ENCODE measurements around the gene PDLIM7. TPM values are rescaled to one million over a fixed set of nuclear protein-coding genes. Genes with fewer than 3 reads are reported as not detected.

PDLIM7 gene
- total and polyA plus RNA-seq, 2 donors (not counting 3 experiments of a cell fraction or from before 2014, with no cell fraction given): 314 to 318 TPM

DNA sequence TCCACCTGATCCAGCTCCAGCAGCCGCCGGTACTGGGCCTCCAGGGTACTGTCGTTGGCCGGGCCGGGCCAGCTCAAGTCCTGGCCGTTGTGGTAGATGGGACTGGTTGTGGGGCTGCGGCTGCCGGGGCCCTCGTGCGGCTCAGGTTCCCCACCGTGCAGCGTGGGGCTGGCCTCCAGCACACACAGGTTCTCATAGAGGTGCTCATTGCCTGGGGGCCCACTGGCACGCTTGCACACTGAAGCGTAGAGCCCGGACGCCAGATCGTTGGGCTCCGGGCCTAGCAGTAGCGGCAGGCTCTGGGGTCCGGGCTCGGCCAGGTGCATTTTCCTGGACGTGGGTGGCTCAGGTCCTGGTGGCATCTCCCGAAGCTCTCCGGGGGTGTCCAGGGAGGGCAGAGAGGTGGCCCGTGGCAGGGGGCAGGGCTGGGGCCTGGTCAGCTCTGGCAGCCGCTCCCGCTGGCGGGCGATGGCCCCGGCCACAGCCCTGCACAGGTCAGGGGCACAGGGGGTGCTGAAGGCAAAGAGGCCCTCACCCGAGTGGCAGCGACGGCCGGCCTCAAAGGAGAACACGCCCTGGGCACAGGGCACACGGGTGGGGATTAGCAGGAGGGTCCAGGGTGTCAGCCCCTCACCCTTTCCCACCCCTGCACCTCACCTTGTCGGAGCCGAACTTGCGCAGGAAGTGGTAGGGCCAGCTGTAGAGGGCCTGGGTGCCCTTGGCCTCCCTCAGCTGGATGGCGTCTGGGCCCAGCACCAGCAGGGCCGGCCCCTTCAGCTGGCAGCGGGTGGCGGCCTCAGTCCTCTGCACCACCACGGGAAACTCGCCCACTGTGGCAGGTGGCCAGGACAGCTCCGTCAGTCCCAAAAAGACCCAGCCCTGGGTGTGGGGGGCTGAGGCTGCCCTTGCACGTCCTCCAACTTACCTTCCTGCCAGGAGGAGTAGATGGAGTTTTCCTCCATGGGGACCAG, 7.0 kb upstream of the PDLIM7 start:
- no peak for FAIRE-seq

More for the DNA sequence above, 7.0 kb upstream of the PDLIM7 start:
- Histone ChIP-seq H3K9me1 (replicated peaks; ENCODE audit: control insufficient read depth, extremely low read depth, insufficient read depth, low read length) (no peaks in the 10 kb centered on the region), H3K4me3 (replicated peaks in 1 of 3; ENCODE audit: insufficient read depth in 1 of 3, low read depth in 1 of 3, low read length in 3 of 3) (no peak overlapping the region), H3K4me2 (ENCODE audit: insufficient read depth, low read length) (no peak overlapping the region), H3K4me1 (ENCODE audit: control insufficient read depth, extremely low read depth, insufficient read depth, low read length) (peaks cover 6% of the 10 kb centered on the region), H3K27ac (ENCODE audit: insufficient read depth, low read depth, low read length) (no peak overlapping the region), H4K20me1 (replicated peaks; ENCODE audit: control insufficient read depth, extremely low read depth, insufficient read depth, low read length) (no peaks in the 10 kb centered on the region), H3K9me3 (replicated peaks; ENCODE audit: control insufficient read depth, insufficient read depth, low read length) (no peaks in the 10 kb centered on the region), H3K27me3 (ENCODE audit: control insufficient read depth in 2 of 2, insufficient read depth in 2 of 2, low read length in 2 of 2) (no peaks in the 10 kb centered on the region), H3K79me2 (ENCODE audit: control insufficient read depth, insufficient read depth, low read length) (no peaks in the 10 kb centered on the region), H2AFZ (ENCODE audit: low read depth, low read length) (no peak overlapping the region), H3K36me3 (ENCODE audit: control insufficient read depth in 2 of 2, extremely low read depth in 1 of 2, insufficient read depth in 2 of 2, low read length in 2 of 2) (peaks cover 0 to 3% of the 10 kb centered on the region in 2 experiments), H3K9ac (replicated peaks; ENCODE audit: extremely low read depth, insufficient read depth, low read length) (no peak overlapping the region)
- BruUV-seq (replicated peaks): no TSS peak
- dilution Hi-C loops (cut with MboI; ENCODE audit: extremely low pct_ligation_motif_present, low sequenced_read_pairs) (no loop called here), intact Hi-C loops (cut with micrococcal nuclease) (no loop called here)
- TF ChIP-seq POLR2AphosphoS5 (IDR thresholded peaks at IDR 0.05; ENCODE audit: insufficient read depth, low read depth, low read length): no peak
- no peak for TF ChIP-seq GATA2 (IDR thresholded peaks at IDR 0.05; ENCODE audit: insufficient read depth, insufficient read length, low read depth, low read length)
- TF ChIP-seq POLR2A (IDR thresholded peaks at IDR 0.05; ENCODE audit: low read depth, low read length): no peak
- no peak for TF ChIP-seq JUN (IDR thresholded peaks at IDR 0.05; ENCODE audit: borderline replicate concordance, insufficient read depth, insufficient read length, low read depth)
- no peak for TF ChIP-seq MAX (IDR thresholded peaks at IDR 0.05; ENCODE audit: insufficient read depth, insufficient read length)
- TF ChIP-seq CTCF (IDR thresholded peaks at IDR 0.05; ENCODE audit: extremely low read depth in 1 of 2, insufficient read depth in 1 of 2, low read depth in 1 of 2, low read length in 2 of 2): no peak
- no peak for TF ChIP-seq EZH2 (IDR thresholded peaks at IDR 0.05; ENCODE audit: borderline replicate concordance, low read depth, low read length, severe bottlenecking)
- no peak for TF ChIP-seq FOS (IDR thresholded peaks at IDR 0.05; ENCODE audit: borderline replicate concordance, insufficient read depth, low read length)
- no peak for TF ChIP-seq MYC (IDR thresholded peaks at IDR 0.05; ENCODE audit: low read depth, low read length)
- DNase-seq (ENCODE audit: low read depth, low spot score): no peak
- ChIA-PET CTCF (interaction anchor here (1.2 to 4.8 kb wide), 4 partner anchors 13 to 101 kb away, joined by 7 to 58 read pairs (median 37); no protein-coding TSS in a partner anchor), POLR2A (no interaction called here)
